Liver (tissue), 9 donors: ENCODE data around the gene SDK2. TPM values are rescaled to one million over a fixed set of nuclear protein-coding genes. Genes with fewer than 3 reads are reported as not detected.

Source experiments
- DNase-seq: peaks from one replicate; pipeline ENCODE4 v3.0.0-alpha.2; 2017; ENCODE audit warnings: low spot score
- H3K27ac ChIP-seq, 2 donors: one replicate each; pipeline ENCODE4 v1.7.0; 2013; ENCODE audit warnings: inconsistent platforms in 2 of 2, low read length in 2 of 2, control low read depth in 1 of 2, low read depth in 1 of 2, mild to moderate bottlenecking in 1 of 2
- H3K27me3 ChIP-seq, 4 donors: one replicate each; pipeline versions ENCODE4 v1.6.1 to v1.7.0; 2013; ENCODE audit warnings: low read length in 3 of 4, inconsistent platforms in 1 of 4, mild to moderate bottlenecking in 1 of 4, moderate library complexity in 1 of 4; ENCODE audit not compliant: control insufficient read depth in 4 of 4, insufficient read depth in 4 of 4
- H3K36me3 ChIP-seq, 4 donors: one replicate each; pipeline versions ENCODE4 v1.6.1 to v1.7.0; 2013; ENCODE audit warnings: low read length in 3 of 4, mild to moderate bottlenecking in 3 of 4, low read depth in 1 of 4, moderate library complexity in 1 of 4; ENCODE audit not compliant: control insufficient read depth in 4 of 4, insufficient read depth in 3 of 4
- H3K4me1 ChIP-seq, 4 donors: one replicate each; pipeline versions ENCODE4 v1.6.1 to v1.7.0; 2013; ENCODE audit warnings: low read length in 3 of 4, mild to moderate bottlenecking in 3 of 4, moderate library complexity in 1 of 4; ENCODE audit not compliant: control insufficient read depth in 4 of 4, insufficient read depth in 4 of 4
- H3K4me3 ChIP-seq, 3 donors: one replicate each; pipeline versions ENCODE4 v1.6.1 to v1.7.0; 2013; ENCODE audit warnings: low read length in 3 of 3, control low read depth in 1 of 3, low read depth in 1 of 3, mild to moderate bottlenecking in 1 of 3
- H3K9ac ChIP-seq, 2 donors: one replicate each; pipeline ENCODE4 v1.7.0; 2013; ENCODE audit warnings: low read length in 2 of 2, mild to moderate bottlenecking in 2 of 2, moderate library complexity in 2 of 2, control low read depth in 1 of 2, low read depth in 1 of 2
- H3K9me3 ChIP-seq, 4 donors: one replicate each; pipeline versions ENCODE4 v1.6.1 to v1.7.0; 2013; ENCODE audit warnings: low read length in 3 of 4; ENCODE audit not compliant: control insufficient read depth in 4 of 4
- EGR1 ChIP-seq, 2 donors: IDR thresholded peaks; 2 replicates each; pipeline ENCODE4 v1.6.1; 2016 to 2018; ENCODE audit warnings: antibody characterized with exemption in 2 of 2, low read depth in 2 of 2
- FOXA1 ChIP-seq: IDR thresholded peaks from 2 replicates; pipeline ENCODE4 v1.6.1; 2016; ENCODE audit warnings: antibody characterized with exemption
- FOXA2 ChIP-seq: IDR thresholded peaks from 2 replicates; pipeline ENCODE4 v1.6.1; 2016; ENCODE audit warnings: antibody characterized with exemption
- GABPA ChIP-seq, 2 donors: IDR thresholded peaks in 1 of 2; conservative IDR thresholded peaks in 1 of 2; 2 replicates each; pipeline ENCODE4 v1.6.1; 2016; ENCODE audit warnings: antibody characterized with exemption in 2 of 2, mild to moderate bottlenecking in 1 of 2, moderate library complexity in 1 of 2
- HNF4A ChIP-seq, 2 donors: conservative IDR thresholded peaks; 2 replicates each; pipeline ENCODE4 v1.6.1; 2016; ENCODE audit warnings: antibody characterized with exemption in 2 of 2, mild to moderate bottlenecking in 2 of 2
- HNF4G ChIP-seq: IDR thresholded peaks from 2 replicates; pipeline ENCODE4 v1.6.1; 2016; ENCODE audit warnings: antibody characterized with exemption
- JUND ChIP-seq, 2 donors: IDR thresholded peaks; 2 replicates each; pipeline ENCODE4 v1.6.1; 2016; ENCODE audit warnings: antibody characterized with exemption in 2 of 2
- NR2F2 ChIP-seq: IDR thresholded peaks from 2 replicates; pipeline ENCODE4 v1.6.1; 2016; ENCODE audit warnings: antibody characterized with exemption
- RAD21 ChIP-seq, 2 donors: IDR thresholded peaks; 2 replicates each; pipeline ENCODE4 v1.6.1; 2016; ENCODE audit warnings: antibody characterized with exemption in 2 of 2, mild to moderate bottlenecking in 2 of 2
- SP1 ChIP-seq: IDR thresholded peaks from 2 replicates; pipeline ENCODE4 v1.6.1; 2018; ENCODE audit warnings: antibody characterized with exemption, mild to moderate bottlenecking
- TAF1 ChIP-seq: conservative IDR thresholded peaks from 2 replicates; pipeline ENCODE4 v1.6.1; 2016; ENCODE audit warnings: antibody characterized with exemption, mild to moderate bottlenecking
- YY1 ChIP-seq: IDR thresholded peaks from 2 replicates; pipeline ENCODE4 v1.6.1; 2016; ENCODE audit warnings: antibody characterized with exemption, mild to moderate bottlenecking
- WGBS: extraction: QIAGEN DNeasy Blood & Tissue Kit; methylation state at CpG from one replicate; pipeline ENCODE4 v1.1.7; 2013; 5-methylcytosine and 5-hydroxymethylcytosine counted together
- polyA plus RNA-seq, 2 donors: library from polyadenylated mRNA; stranded (reverse) in 1 of 2; unstranded in 1 of 2; fragments of 200-250 nt in 1 of 2; fragments of >200 nt in 1 of 2; fragmentation: Nextera tagmentation in 1 of 2; extraction: Ambion mirVana in 1 of 2; gene quantifications; one replicate each; pipeline versions ENCODE4 v1.2.1 to v1.2.3, GENCODE V29; 2013 to 2015
- total RNA-seq, 2 donors: library from RNA; depleted of rRNA; stranded (reverse); fragments of >200 nt; gene quantifications; one replicate each; pipeline ENCODE4 v1.2.3, GENCODE V29; 2014
- TF ChIP-seq, protein P1 (sequence below): fragments of 150-350 bp; IDR thresholded peaks from 2 replicates; pipeline ENCODE4 v1.5.1; 2017; ENCODE audit warnings: improper control_type of control experiment, low read depth, low read length; ENCODE audit not compliant: missing input control
- TF ChIP-seq, protein P2 (sequence below): IDR thresholded peaks from 2 replicates; pipeline ENCODE4 v1.6.1; 2016; ENCODE audit warnings: antibody characterized with exemption
- TF ChIP-seq, protein P3 (sequence below): IDR thresholded peaks from 2 replicates; pipeline ENCODE4 v1.6.1; 2016; ENCODE audit warnings: antibody characterized with exemption
- TF ChIP-seq, protein P4 (sequence below): IDR thresholded peaks from 2 replicates; pipeline ENCODE4 v1.6.1; 2016; ENCODE audit warnings: antibody characterized with exemption, mild to moderate bottlenecking
- TF ChIP-seq, protein P5 (sequence below): IDR thresholded peaks from 2 replicates; pipeline ENCODE4 v1.6.1; 2016; ENCODE audit warnings: antibody characterized with exemption
- donor health status: healthy.
- donor health status: healthy.
- donor health status: healthy.
- donor health status: healthy.
- donor health status: healthy.

Gene SDK2
- total and polyA plus RNA-seq, 4 donors: 0.05 to 0.42 (median 0.10) TPM

DNA sequence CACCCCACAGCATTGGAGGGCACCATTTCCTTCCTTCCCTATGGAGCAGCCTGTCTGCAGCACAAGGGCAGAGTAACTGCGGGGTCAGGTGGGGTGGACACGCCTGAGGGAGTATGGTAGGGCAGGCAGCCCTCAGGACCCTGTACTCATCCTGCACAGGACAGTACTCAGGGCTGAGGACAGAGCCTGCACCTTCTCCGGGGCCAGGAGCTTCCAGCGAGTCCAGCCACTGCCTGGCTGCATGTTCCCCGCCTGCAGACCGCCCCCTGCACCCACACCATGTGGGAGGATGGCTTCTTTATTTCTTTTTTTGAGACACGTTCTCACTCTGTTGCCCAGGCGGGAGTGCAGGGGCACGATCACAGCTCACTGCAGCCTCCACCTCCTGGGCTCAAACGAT, 284.9 kb downstream of the SDK2 start:
- no peaks in the 10 kb centered on the region for H3K9me3 ChIP-seq
- H3K27me3 ChIP-seq: peaks cover 0 to 2% (median 0%) of the 10 kb centered on the region in 4 donors
- no peak for TF ChIP-seq JUND (IDR thresholded peaks at IDR 0.05)
- TF ChIP-seq, protein P1, sequence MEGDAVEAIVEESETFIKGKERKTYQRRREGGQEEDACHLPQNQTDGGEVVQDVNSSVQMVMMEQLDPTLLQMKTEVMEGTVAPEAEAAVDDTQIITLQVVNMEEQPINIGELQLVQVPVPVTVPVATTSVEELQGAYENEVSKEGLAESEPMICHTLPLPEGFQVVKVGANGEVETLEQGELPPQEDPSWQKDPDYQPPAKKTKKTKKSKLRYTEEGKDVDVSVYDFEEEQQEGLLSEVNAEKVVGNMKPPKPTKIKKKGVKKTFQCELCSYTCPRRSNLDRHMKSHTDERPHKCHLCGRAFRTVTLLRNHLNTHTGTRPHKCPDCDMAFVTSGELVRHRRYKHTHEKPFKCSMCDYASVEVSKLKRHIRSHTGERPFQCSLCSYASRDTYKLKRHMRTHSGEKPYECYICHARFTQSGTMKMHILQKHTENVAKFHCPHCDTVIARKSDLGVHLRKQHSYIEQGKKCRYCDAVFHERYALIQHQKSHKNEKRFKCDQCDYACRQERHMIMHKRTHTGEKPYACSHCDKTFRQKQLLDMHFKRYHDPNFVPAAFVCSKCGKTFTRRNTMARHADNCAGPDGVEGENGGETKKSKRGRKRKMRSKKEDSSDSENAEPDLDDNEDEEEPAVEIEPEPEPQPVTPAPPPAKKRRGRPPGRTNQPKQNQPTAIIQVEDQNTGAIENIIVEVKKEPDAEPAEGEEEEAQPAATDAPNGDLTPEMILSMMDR: no peak
- TF ChIP-seq, protein P2, sequence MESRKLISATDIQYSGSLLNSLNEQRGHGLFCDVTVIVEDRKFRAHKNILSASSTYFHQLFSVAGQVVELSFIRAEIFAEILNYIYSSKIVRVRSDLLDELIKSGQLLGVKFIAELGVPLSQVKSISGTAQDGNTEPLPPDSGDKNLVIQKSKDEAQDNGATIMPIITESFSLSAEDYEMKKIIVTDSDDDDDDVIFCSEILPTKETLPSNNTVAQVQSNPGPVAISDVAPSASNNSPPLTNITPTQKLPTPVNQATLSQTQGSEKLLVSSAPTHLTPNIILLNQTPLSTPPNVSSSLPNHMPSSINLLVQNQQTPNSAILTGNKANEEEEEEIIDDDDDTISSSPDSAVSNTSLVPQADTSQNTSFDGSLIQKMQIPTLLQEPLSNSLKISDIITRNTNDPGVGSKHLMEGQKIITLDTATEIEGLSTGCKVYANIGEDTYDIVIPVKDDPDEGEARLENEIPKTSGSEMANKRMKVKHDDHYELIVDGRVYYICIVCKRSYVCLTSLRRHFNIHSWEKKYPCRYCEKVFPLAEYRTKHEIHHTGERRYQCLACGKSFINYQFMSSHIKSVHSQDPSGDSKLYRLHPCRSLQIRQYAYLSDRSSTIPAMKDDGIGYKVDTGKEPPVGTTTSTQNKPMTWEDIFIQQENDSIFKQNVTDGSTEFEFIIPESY: no peak
- no peak for TF ChIP-seq TAF1
- TF ChIP-seq SP1: no peak
- no peak for TF ChIP-seq EGR1 (IDR thresholded peaks at IDR 0.05; ENCODE audit: low read depth in 2 of 2)
- no peak for DNase-seq
- H3K36me3 ChIP-seq: no peaks in the 10 kb centered on the region
- no peak overlapping the region for H3K27ac ChIP-seq
- no peak overlapping the region for H3K4me3 ChIP-seq
- no peak overlapping the region for H3K9ac ChIP-seq
- H3K4me1 ChIP-seq: no peaks in the 10 kb centered on the region
- WGBS: 84% methylated on average over 10 of the region's 10 CpGs

DNA sequence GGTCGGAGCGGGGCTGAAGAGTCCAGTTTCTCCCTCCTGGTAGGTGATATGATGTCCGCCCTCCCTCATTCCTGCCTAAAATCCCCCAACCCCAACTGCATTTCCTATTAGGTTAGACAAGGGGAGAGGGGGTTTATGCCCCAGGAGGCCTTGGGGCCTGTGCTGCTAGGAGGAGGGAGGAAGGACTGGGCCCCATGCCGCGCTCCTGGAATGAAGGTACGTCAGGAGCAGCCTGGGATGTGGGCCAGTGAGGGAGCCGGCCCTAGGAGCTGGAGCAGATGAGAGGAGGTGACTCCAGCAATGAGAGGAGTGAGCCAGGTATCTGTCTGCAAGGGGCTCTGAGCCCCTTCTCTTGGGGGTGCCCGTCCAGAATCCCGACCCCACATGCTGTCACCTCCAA, 285.6 kb downstream of the SDK2 start:
- no peaks in the 10 kb centered on the region for H3K36me3 ChIP-seq
- no peak overlapping the region for H3K27ac ChIP-seq
- no peaks in the 10 kb centered on the region for H3K4me1 ChIP-seq
- 93% methylated on average over 9 of the region's 9 CpGs for WGBS
- no peak for TF ChIP-seq TAF1
- TF ChIP-seq, protein P3, sequence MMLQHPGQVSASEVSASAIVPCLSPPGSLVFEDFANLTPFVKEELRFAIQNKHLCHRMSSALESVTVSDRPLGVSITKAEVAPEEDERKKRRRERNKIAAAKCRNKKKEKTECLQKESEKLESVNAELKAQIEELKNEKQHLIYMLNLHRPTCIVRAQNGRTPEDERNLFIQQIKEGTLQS: no peak
- TF ChIP-seq RAD21 (IDR thresholded peaks at IDR 0.05): no peak
- TF ChIP-seq, protein P4, sequence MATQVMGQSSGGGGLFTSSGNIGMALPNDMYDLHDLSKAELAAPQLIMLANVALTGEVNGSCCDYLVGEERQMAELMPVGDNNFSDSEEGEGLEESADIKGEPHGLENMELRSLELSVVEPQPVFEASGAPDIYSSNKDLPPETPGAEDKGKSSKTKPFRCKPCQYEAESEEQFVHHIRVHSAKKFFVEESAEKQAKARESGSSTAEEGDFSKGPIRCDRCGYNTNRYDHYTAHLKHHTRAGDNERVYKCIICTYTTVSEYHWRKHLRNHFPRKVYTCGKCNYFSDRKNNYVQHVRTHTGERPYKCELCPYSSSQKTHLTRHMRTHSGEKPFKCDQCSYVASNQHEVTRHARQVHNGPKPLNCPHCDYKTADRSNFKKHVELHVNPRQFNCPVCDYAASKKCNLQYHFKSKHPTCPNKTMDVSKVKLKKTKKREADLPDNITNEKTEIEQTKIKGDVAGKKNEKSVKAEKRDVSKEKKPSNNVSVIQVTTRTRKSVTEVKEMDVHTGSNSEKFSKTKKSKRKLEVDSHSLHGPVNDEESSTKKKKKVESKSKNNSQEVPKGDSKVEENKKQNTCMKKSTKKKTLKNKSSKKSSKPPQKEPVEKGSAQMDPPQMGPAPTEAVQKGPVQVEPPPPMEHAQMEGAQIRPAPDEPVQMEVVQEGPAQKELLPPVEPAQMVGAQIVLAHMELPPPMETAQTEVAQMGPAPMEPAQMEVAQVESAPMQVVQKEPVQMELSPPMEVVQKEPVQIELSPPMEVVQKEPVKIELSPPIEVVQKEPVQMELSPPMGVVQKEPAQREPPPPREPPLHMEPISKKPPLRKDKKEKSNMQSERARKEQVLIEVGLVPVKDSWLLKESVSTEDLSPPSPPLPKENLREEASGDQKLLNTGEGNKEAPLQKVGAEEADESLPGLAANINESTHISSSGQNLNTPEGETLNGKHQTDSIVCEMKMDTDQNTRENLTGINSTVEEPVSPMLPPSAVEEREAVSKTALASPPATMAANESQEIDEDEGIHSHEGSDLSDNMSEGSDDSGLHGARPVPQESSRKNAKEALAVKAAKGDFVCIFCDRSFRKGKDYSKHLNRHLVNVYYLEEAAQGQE: no peak
- TF ChIP-seq HNF4A (conservative IDR thresholded peaks at IDR 0.05): no peak
- no peak for TF ChIP-seq GABPA (IDR thresholded peaks at IDR 0.05 in 1 of 2, conservative IDR thresholded peaks at IDR 0.05 in 1 of 2)
- TF ChIP-seq FOXA2: no peak
- TF ChIP-seq, protein P2: no peak
- TF ChIP-seq, protein P5, sequence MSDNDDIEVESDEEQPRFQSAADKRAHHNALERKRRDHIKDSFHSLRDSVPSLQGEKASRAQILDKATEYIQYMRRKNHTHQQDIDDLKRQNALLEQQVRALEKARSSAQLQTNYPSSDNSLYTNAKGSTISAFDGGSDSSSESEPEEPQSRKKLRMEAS: no peak
- TF ChIP-seq FOXA1: no peak
- TF ChIP-seq EGR1 (IDR thresholded peaks at IDR 0.05; ENCODE audit: low read depth in 2 of 2): no peak
- TF ChIP-seq HNF4G: no peak
- no peak for TF ChIP-seq NR2F2
- no peak for TF ChIP-seq YY1
- TF ChIP-seq SP1: no peak
- no peak for DNase-seq
- no peak overlapping the region for H3K9ac ChIP-seq
- H3K27me3 ChIP-seq: peaks cover 0 to 2% (median 0%) of the 10 kb centered on the region in 4 donors
- H3K4me3 ChIP-seq: no peak overlapping the region
- no peaks in the 10 kb centered on the region for H3K9me3 ChIP-seq
